Middle frontal gyrus (tissue), 1 donor: ENCODE results near the gene TRO.

ENCODE experiments used
- DNase-seq: peaks from one replicate; pipeline ENCODE4 v3.0.0-alpha.2; 2015; ENCODE audit warnings: low spot score; ENCODE audit errors: extremely low spot score

TRO gene

GRCh38 chrX:54920610-54921426 is at the start of gene TRO:
Gene TRO, plus strand, starts transcription at chrX:54920824. Its CDS starts 1,423 bp downstream, at chrX:54922247.
- DNase-seq: no peak

- no peak for DNase-seq
These were observed 34.9 kb upstream of the TRO start for GRCh38 chrX:54885740-54886139.

GRCh38 chrX:54891573-54891972 is 29.1 kb upstream of the TRO start:
- no peak for DNase-seq

GRCh38 chrX:54894159-54894558 is 26.5 kb upstream of the TRO start:
- DNase-seq: no peak

GRCh38 chrX:54909941-54910340 is 10.7 kb upstream of the TRO start:
- no peak for DNase-seq

GRCh38 chrX:54921427-54922021 is 900 bp downstream of the TRO start:
- DNase-seq: no peak

GRCh38 chrX:54922547-54922946 is 1.9 kb downstream of the TRO start:
- no peak for DNase-seq

- no peak for DNase-seq
These were observed 2.8 kb downstream of the TRO start for GRCh38 chrX:54923376-54923775.

- no peak for DNase-seq
These were observed 6.4 kb downstream of the TRO start for GRCh38 chrX:54926978-54927377.

- no peak for DNase-seq
These were observed 8.3 kb downstream of the TRO start for GRCh38 chrX:54928876-54929275.

GRCh38 chrX:54930291-54931049 is 9.8 kb downstream of the TRO start:
- DNase-seq: no peak

GRCh38 chrX:54931107-54931506 is 10.5 kb downstream of the TRO start:
- DNase-seq: no peak

- DNase-seq: no peak
These were observed 12.7 kb downstream of the TRO start for GRCh38 chrX:54933150-54933826.

GRCh38 chrX:54934058-54934457 is 13.4 kb downstream of the TRO start:
- no peak for DNase-seq

- no peak for DNase-seq
These were observed 14.3 kb downstream of the TRO start for GRCh38 chrX:54934890-54935289.

GRCh38 chrX:54935306-54935705 is 14.7 kb downstream of the TRO start:
- no peak for DNase-seq

GRCh38 chrX:54937416-54937815 is 16.8 kb downstream of the TRO start:
- DNase-seq: no peak

- no peak for DNase-seq
These were observed 24.2 kb downstream of the TRO start for GRCh38 chrX:54944816-54945215.

GRCh38 chrX:54945224-54945623 is 24.6 kb downstream of the TRO start:
- no peak for DNase-seq

- DNase-seq: no peak
These were observed 30.2 kb downstream of the TRO start for GRCh38 chrX:54950730-54951375.

GRCh38 chrX:54961750-54962149 is 41.1 kb downstream of the TRO start:
- DNase-seq: no peak
